NCI-H82 treated with DMSO at 0.1 percent for 48 hours (cell line): Measurements from ENCODE around the gene RAB4A.
A peak's percentile ranks its signal among the peaks of the same experiment; 100 is the strongest.
"Not testable (repeated sequence)": the region's sequence is repeated elsewhere in the genome, so short reads cannot be mapped to it uniquely, and the experiment has no call there.

Source experiments
- DNase-seq: peaks from one replicate; lab custom pipeline; 2025; ENCODE audit not compliant: unreplicated experiment; lab: John Stamatoyannopoulos, UW

Gene RAB4A

GRCh38 chr1:229271448-229272159 lies 693 bp downstream of the RAB4A start:
- DNase-seq: no peak

GRCh38 chr1:229272164-229273158 lies 1.6 kb downstream of the RAB4A start:
- peak; percentile 26 for DNase-seq

GRCh38 chr1:229273507-229274232 lies 2.8 kb downstream of the RAB4A start:
- DNase-seq: no peak

GRCh38 chr1:229275005-229275404 lies 4.1 kb downstream of the RAB4A start:
- no peak for DNase-seq

GRCh38 chr1:229278120-229278741 lies 7.3 kb downstream of the RAB4A start:
- no peak for DNase-seq

- DNase-seq: no peak
These were observed 8.3 kb downstream of the RAB4A start for GRCh38 chr1:229279242-229279641.

GRCh38 chr1:229280037-229280828 lies 9.3 kb downstream of the RAB4A start:
- DNase-seq: no peak

- DNase-seq: no peak
These were observed 10.0 kb downstream of the RAB4A start for GRCh38 chr1:229280921-229281320.

GRCh38 chr1:229281339-229281926 lies 10.5 kb downstream of the RAB4A start:
- DNase-seq: no peak

- no peak for DNase-seq
These were observed 11.4 kb downstream of the RAB4A start for GRCh38 chr1:229282295-229282823.

- DNase-seq: no peak
These were observed 12.3 kb downstream of the RAB4A start for GRCh38 chr1:229283183-229283611.

GRCh38 chr1:229284887-229285286 lies 14.0 kb downstream of the RAB4A start:
- DNase-seq: no peak

- DNase-seq: peak; percentile 56
These were observed 14.5 kb downstream of the RAB4A start for GRCh38 chr1:229285440-229285839.

- no peak for DNase-seq
These were observed 15.3 kb downstream of the RAB4A start for GRCh38 chr1:229286099-229286766.

GRCh38 chr1:229287267-229287666 lies 16.4 kb downstream of the RAB4A start:
- no peak for DNase-seq

- no peak for DNase-seq
These were observed 17.6 kb downstream of the RAB4A start for GRCh38 chr1:229288516-229288915.

GRCh38 chr1:229291686-229292085 lies 20.8 kb downstream of the RAB4A start:
- DNase-seq: not testable (repeated sequence)

- no peak for DNase-seq
These were observed 22.8 kb downstream of the RAB4A start for GRCh38 chr1:229293528-229294204.
